Stimulated activated CD8-positive, alpha-beta memory T cell treated with anti-CD3 and anti-CD28 coated beads, Interleukin-15, amount 100 ng/mL, for 1 hour (primary cell): Measurements from ENCODE around the gene RNF149.
A peak's percentile ranks its signal among the peaks of the same experiment; 100 is the strongest.
"Not testable (repeated sequence)": the region's sequence is repeated elsewhere in the genome, so short reads cannot be mapped to it uniquely, and the experiment has no call there.

Source experiments
- DNase-seq: peaks from one replicate; pipeline ENCODE4 v3.0.0-alpha.2; 2020; ENCODE audit warnings: low read depth

Gene RNF149

GRCh38 chr2:101308432-101309210, at the start of gene RNF149:
TSS of gene RNF149 (minus strand) at chr2:101308701. CDS start at chr2:101308588, 113 bp downstream.
- DNase-seq: peak; percentile 76

- DNase-seq: no peak
Measured at GRCh38 chr2:101357376-101357775, 48.9 kb upstream of the RNF149 start.

- DNase-seq: no peak
Measured at GRCh38 chr2:101356521-101356920, 48.0 kb upstream of the RNF149 start.

GRCh38 chr2:101356055-101356454, 47.6 kb upstream of the RNF149 start:
- no peak for DNase-seq

- DNase-seq: no peak
Measured at GRCh38 chr2:101355401-101356054, 47.0 kb upstream of the RNF149 start.

- no peak for DNase-seq
Measured at GRCh38 chr2:101354420-101355311, 46.2 kb upstream of the RNF149 start.

- DNase-seq: not testable (repeated sequence)
Measured at GRCh38 chr2:101352631-101353030, 44.1 kb upstream of the RNF149 start.

GRCh38 chr2:101351207-101351606, 42.7 kb upstream of the RNF149 start:
- no peak for DNase-seq

GRCh38 chr2:101349893-101350662, 41.6 kb upstream of the RNF149 start:
- DNase-seq: no peak

- DNase-seq: no peak
Measured at GRCh38 chr2:101348883-101349282, 40.4 kb upstream of the RNF149 start.

GRCh38 chr2:101346909-101347308, 38.4 kb upstream of the RNF149 start:
- DNase-seq: no peak

- DNase-seq: no peak
Measured at GRCh38 chr2:101344137-101344536, 35.6 kb upstream of the RNF149 start.

GRCh38 chr2:101342625-101343008, 34.1 kb upstream of the RNF149 start:
- no peak for DNase-seq

GRCh38 chr2:101341901-101342624, 33.6 kb upstream of the RNF149 start:
- DNase-seq: peak; percentile 63

- no peak for DNase-seq
Measured at GRCh38 chr2:101341421-101341820, 32.9 kb upstream of the RNF149 start.

GRCh38 chr2:101340141-101340551, 31.6 kb upstream of the RNF149 start:
- no peak for DNase-seq

- DNase-seq: no peak
Measured at GRCh38 chr2:101339266-101339880, 30.9 kb upstream of the RNF149 start.

GRCh38 chr2:101337877-101338276, 29.4 kb upstream of the RNF149 start:
- no peak for DNase-seq

GRCh38 chr2:101332885-101333766, 24.6 kb upstream of the RNF149 start:
- no peak for DNase-seq

- DNase-seq: no peak
Measured at GRCh38 chr2:101331202-101331601, 22.7 kb upstream of the RNF149 start.
